Measurements from ENCODE around the gene PM20D1. TPM values are rescaled to one million over a fixed set of nuclear protein-coding genes. Genes with fewer than 3 reads are reported as not detected.

Gene PM20D1
- total RNA-seq, 1 donor from 2014 or later, result not detected

Other genes with a start within 250 kb of the PM20D1 start
- gene ELK4, start 218.1 kb downstream of the PM20D1 start, total RNA-seq, result 23.0 TPM
- gene SLC45A3, start 169.6 kb downstream of the PM20D1 start, total RNA-seq, result 4.2 TPM
- 193 TPM for gene NUCKS1, start 100.0 kb downstream of the PM20D1 start, total RNA-seq
- 5.9 TPM for gene RAB29, start 74.7 kb downstream of the PM20D1 start, total RNA-seq
- gene SLC41A1, start 36.9 kb downstream of the PM20D1 start, total RNA-seq, result 43.6 TPM
- 0.10 TPM for gene SLC26A9, start 93.3 kb upstream of the PM20D1 start, total RNA-seq
- gene RAB7B, start 153.3 kb upstream of the PM20D1 start, total RNA-seq, result 10.7 TPM
- 0.10 TPM for gene CTSE, start 173.8 kb upstream of the PM20D1 start, total RNA-seq
- gene RHEX, start 203.0 kb upstream of the PM20D1 start, total RNA-seq, result 3.8 TPM